OCI-LY3 (cell line): ENCODE measurements around the gene PTPRN2.

Experiments
- CTCF ChIP-seq: fragments of 200-600, 300-600 bp; sonication (generic); IDR thresholded peaks from 2 replicates; pipeline ENCODE4 v1.5.1; 2014; ENCODE audit warnings: antibody characterized with exemption, low read length, low read depth
- EZH2phosphoT487 ChIP-seq: fragments of 200-600 bp; shearing (Covaris generic); IDR thresholded peaks from 2 replicates; pipeline ENCODE4 v1.6.1; 2018; ENCODE audit warnings: antibody characterized with exemption, mixed run types, low read depth

GRCh38 chr7:157897681-157898080, 689.9 kb downstream of the PTPRN2 start:
- no peak for TF ChIP-seq CTCF
- TF ChIP-seq EZH2phosphoT487 = no peak
